SH-SY5Y (cell line): ENCODE results near the gene PRKCB.
A peak's percentile ranks its signal among the peaks of the same experiment; 100 is the strongest.

Experiments
- GATA2 ChIP-seq: IDR thresholded peaks from 2 replicates; pipeline ENCODE4 v1.6.1; 2011; ENCODE audit warnings: mild to moderate bottlenecking, low read depth, low read length
- GATA3 ChIP-seq: IDR thresholded peaks from 2 replicates; pipeline ENCODE4 v1.6.1; 2011; ENCODE audit warnings: low read depth, mild to moderate bottlenecking, low read length, moderate library complexity

Gene PRKCB

DNA sequence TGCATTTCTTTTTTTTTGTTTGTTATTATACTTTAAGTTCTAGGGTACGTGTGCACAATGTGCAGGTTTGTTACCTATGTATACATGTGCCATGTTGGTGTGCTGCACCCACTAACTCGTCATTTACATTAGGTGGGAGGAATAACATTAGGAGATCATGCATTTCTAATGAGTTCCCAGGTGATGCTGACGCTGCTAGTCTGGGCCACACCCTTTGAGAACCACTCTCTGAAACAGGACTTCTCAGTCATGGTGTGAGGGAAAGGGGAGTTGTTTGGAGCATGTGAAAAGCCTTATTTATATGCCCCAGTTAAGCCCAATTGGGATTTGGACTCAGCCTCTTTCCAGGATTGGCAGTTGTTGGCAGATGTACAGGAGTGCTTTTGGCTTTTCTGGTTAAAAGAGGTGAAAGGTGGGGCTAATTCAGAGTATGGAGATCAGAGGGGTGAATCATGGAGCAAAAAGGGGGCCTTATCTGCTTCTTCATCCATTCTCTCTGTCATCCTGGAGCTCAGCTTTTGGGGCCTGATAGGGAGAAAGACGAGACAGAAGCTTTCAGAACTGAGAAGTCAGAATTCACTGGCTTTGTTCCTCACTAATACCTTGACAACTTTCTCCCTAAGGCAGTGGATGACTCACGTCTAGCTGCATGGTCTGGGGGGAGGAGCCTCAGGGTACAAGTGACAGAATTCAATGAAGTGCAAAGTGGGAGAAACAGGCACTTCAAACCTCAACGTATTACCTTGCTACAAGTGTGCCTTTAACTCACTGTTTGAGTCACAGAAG, 240.3 kb downstream of the PRKCB start:
- TF ChIP-seq GATA2 (no peak), GATA3 (no peak)

DNA sequence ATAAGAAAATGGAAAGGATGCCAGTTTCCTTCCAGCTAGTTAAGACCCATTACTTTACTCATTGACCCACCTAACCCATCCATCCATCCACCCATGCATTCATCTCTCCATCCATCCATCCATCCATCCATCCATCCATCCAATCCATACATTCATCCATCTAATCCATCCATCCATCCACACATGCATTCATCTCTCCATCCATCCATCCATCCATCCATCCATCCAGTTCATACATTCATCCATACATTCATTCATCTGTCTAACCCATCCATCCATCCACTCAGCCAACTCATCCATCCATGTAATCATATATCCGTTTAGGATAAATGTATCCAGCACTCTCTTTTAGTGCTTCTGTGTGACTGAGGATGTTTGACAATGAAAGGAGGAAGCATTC, 241.5 kb downstream of the PRKCB start:
- TF ChIP-seq GATA3 (no peak), GATA2 (no peak)

DNA sequence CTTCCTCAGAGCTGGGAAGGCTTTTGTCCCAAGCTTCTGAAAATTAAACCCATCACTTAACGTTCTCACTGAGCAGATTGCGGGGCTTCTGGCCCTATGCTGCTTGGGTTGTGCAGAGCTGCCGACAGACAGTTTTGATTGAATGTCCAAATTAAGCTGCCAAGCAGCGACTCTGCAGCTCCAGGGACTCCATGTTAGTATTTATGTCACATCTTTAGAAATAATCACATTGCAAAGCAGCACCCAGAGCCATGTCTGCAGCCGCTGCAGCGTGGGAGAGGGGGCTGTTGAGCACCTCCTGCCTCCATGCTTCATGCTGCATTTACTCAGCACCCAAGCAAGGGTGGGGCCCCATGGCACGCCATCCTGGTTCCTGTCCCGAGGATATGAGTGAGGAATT, 242.2 kb downstream of the PRKCB start:
- TF ChIP-seq GATA2, result no peak
- no peak for TF ChIP-seq GATA3

DNA sequence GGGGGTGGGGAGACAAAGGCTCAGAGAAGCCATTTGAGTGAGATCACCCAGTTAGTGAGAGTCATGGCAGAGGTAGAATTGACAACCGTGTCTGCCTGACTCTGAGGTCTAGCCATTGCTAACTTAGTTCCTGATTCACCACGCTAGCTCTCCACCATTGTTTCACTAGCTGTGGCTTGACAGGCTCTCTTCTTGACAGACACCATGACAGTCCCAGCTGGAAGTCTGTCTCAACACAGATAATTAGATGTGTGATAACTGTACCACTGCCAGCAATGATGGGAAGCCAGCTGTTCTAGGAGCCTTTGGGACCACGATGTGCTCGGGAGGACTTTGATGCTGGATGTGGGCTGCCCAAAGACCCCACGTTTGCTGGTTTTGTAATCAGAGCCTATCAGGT, 249.9 kb downstream of the PRKCB start:
- TF ChIP-seq GATA2, result no peak
- no peak for TF ChIP-seq GATA3

DNA sequence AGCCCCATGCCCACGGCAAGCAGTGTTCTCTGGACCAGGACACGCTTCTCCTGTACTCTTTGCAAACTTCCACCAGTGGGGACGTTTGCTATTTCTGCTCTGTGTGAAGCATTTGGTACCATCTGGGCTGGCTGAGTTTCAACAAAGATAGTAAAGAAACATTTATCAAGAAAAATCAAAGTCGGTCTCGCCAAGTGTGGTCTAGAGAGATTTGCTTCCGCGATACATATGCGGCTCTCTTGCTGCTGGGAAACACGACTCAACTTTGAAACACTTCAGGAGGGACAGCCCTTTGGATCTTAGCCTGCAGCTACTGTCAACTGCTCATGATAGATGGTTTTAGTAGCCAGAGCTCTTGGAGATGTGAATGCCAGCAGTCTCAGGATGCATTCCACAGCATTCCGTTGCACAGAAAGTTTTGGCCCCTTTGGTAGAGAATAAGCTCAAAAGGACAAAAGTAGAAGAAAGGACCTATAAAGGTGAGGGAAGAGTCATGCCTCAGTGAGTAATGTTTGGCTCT, 252.2 kb downstream of the PRKCB start:
- TF ChIP-seq GATA2 (no peak), GATA3 (no peak)

DNA sequence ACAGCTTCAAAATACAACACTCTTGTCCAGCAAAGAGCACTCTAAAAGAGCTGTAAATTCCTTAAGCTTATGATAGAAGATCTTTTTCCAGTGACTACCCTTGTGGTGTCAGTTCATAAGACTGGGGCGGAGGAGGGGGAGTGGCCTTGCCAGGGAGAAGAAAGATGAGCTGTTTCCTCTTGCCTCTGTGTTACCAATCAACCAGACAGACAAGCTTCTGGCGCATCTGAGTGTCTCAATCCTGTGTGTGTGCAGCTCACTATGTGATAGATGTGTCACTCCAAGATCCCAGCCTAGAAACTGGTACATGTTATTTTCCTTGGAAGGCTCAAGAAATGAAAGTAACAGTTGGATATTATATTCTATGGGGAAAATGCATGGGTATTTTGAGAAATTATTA, 253.0 kb downstream of the PRKCB start:
- TF ChIP-seq GATA2, result no peak
- no peak for TF ChIP-seq GATA3

DNA sequence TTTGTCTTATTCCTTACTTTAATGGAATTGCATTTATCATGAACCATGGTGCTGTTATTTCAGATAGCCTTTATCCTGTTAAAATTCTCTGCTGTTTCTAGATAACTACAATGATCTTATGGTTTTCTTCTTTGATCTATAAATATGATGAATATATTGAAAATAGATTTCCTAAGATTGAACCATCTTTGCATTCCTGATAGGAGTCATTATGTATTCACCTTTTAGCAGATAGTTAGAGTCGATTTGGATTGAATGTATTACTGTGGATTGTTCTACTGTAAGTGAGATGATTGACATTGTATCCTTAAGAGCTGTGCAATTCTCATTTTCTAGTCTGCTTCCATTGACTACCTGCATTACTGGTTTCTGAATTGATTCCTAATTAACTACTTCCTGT, 255.3 kb downstream of the PRKCB start:
- TF ChIP-seq GATA3 (no peak), GATA2 (no peak)

DNA sequence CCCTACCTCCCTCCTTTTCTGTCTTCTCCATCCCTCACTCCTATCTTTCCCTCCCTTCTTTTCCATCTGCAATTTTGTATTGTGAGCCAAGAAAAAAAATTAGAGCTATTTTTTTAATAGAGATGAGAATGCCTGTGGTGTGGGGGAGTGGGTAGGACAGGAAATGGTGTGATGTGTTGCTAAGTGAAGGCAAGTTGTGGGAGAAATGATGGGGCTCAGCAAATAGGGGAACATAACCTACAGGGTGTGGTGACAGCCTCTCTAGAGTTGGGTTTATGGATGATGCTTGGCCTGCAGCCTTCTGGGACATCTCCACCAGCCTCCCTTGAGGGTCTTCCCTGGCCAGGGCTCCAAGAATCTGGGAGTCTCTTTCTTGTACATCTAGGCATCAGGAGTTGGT, 257.3 kb downstream of the PRKCB start:
- TF ChIP-seq GATA3, result no peak
- TF ChIP-seq GATA2, result no peak

DNA sequence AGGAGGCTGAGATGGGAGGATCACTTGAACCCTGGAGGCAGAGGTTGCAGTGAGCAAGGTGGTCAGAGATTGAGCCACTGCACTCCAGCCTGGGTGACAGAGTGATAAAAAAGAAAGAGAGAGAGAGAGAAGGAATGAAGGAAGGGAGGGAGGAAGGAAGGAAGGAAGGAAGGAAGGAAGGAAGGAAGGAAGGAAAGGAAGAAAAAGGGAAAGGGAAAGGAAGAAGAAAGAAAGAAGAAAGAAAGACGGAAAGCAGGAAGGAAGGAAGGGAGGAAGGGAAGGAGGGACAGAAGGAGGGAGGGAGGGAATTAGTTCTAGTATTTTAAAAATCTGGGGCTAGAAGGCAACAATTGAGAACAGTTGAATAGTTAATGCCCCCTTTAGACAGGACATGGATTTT, 258.9 kb downstream of the PRKCB start:
- no peak for TF ChIP-seq GATA3
- TF ChIP-seq GATA2, result no peak

DNA sequence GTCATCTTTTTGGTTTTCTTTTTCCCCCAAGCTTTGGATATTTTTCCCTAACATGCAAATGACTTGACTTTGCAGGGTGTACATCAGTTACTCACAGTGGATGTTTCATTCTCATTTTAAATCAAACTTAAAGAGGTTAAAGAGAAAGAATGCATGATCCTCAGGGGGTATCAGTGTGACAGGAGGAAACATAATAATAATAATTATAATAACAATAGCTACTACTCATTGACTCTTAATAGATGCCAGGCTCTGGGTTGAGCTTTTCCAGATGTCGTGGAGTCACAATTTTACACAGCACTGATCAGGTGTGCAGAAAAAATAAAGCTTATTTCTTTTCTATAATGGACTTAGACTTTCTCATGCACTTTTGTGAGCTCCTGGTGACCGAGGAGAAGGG, 263.1 kb downstream of the PRKCB start:
- TF ChIP-seq GATA3 (no peak), GATA2 (no peak)

DNA sequence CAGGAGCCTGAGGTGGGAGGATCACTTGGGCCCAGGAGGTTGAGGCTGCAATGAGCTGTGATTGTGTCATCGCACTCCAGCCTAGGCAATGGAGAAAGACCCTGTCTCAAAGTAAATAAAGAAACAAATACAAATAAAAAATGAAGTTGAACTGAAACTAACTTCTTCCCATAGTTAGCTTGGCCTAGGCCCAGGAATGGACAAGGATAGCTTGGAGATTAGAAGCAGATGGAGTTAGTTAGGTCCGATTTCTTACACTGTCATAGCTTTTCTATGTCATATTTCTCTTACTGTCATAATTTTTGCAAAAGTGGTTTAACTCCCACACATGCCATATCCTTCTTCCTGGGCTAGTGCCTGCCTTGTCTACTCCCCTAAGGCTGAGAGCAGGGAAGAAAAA, 265.6 kb downstream of the PRKCB start:
- TF ChIP-seq GATA3, result no peak
- no peak for TF ChIP-seq GATA2

DNA sequence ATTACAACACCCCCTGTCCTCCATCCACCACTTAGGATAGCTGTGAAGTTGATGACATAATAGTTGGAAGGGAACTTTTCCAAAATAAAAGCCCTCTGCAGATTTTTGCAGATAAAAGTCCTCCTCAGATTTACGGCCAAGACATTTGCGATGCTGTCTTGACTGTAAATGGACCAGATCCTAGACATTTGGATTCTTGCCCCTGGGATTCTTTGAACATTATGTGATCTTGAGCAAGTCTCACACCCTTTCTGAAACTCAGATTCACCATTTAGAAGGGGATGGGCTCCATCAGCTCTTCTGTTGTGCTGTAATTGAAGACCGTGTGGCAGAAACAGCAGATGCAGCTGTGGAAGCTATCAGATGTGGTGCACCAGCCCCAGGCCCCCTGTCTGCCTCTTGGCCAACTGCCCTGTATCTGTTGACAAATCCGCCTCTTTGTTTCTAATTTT, 266.5 kb downstream of the PRKCB start:
- TF ChIP-seq GATA2 (peak; percentile 66), GATA3 (0 out of 2 replicates have a peak, but pooled peaks have one; percentile 22)

DNA sequence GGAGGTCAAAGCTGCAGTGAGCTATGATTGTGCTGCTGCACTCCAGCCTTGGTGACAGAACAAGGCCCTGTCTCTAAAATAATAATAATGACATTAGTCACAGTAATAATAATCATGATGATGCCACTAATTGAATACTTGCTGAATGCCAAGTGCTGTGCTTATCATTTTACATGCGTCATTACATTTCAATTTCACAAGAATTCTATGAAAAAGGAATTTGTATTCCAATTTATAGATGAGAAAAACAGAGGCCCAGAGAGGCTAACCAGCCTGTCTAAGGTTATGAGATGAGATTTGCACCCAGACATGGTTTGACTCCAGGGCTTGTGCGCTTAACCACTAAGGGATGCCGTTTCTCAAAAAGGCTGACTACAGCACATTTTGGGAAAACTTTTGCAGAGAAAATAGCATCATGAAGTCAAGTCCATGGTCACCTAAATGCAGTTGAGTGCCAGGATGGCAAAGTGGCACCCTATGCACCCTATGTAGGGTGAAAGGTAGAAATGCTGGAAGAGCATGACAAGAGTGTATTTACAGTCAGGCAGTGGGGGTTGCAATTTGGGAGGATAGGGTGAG, 276.0 kb downstream of the PRKCB start:
- TF ChIP-seq GATA3 (no peak), GATA2 (no peak)

DNA sequence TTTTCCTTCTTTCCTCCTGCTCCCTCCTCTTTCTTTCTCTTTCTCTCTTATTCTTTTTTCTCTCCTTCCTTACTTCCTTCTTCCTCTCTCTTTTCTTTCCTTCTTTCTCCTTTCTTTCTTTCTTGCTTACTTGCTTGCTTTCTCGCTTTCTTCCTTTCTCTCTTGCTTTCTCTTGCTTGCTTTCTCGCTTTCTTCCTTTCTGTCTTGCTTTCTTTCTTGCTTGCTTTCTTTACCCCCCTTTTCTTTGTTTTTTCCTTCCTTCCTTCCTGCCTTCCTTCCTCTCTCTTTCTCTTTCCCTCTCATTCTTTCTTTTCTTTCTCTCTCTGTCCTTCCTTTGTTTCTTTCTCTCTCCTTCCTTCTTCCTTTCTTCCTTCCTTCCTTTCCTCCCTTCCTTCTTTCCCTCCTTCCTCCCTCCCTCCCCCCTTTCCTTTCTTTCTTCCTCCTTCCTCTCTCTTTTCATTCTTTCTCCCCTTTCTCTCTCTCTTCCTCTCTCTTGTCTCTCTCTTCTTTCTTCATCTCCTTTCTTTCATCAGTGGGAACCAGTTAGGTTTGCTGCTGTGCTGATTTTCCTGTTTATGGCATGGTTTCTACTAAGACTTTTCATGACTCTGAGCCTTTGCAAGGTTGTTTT, 277.4 kb downstream of the PRKCB start:
- TF ChIP-seq GATA2, result no peak
- no peak for TF ChIP-seq GATA3

DNA sequence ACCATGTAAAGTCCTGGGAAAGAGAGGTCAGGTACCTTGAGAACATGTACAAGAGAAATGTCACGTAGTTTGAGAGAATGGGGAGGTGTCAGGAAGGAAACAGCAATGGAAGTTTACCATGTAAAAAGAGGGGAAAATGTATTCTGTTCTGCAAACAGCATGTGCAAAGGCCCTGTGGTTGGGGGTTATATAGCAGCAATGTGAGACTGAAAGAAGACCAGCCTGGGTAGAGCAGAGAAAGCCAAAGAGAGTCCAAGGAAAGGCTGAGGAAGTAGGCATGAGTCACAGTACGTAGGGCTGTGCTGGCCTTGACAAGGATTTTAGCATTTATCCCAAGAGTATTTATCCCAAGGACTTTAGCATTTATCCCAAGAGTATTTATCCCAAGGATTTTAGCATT, 279.1 kb downstream of the PRKCB start:
- TF ChIP-seq GATA3 (no peak), GATA2 (no peak)
